A673 (cell line): ENCODE data around the gene BRS3.

Experiments
- EZH2 ChIP-seq: fragments of 200-600 bp; sonication (generic); IDR thresholded peaks from 2 replicates; pipeline ENCODE4 v1.6.1; 2017; ENCODE audit warnings: borderline replicate concordance, low read depth, mild to moderate bottlenecking, mixed read lengths, antibody characterized with exemption, low read length; ENCODE audit not compliant: poor library complexity, severe bottlenecking
- TF ChIP-seq, protein P1 (sequence below): fragments of 300-800, 200-600 bp; sonication (generic); conservative IDR thresholded peaks from 2 replicates; pipeline ENCODE4 v1.5.1; 2017; ENCODE audit warnings: low read depth, mild to moderate bottlenecking, antibody characterized with exemption, low read length, moderate library complexity, mixed read lengths

DNA sequence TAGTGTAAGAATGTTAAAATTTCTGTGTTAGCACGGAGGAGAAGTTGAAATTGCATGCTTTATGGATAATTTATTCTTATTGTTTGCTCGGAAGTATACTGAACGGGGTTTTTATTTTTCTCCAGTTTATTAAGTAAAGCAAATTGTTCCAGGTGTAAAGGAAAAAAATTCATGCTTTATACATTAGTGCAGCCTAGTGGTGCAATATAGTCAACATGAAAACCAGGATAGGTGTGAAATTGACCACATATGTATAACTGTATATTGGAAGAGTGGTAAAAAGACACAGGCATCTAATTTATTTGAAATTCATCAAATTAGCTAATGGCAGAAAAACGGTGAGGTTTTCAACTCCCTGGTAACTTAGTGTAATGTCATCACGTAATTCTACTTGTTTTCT lies 959 bp downstream of the BRS3 start:
- no peak for TF ChIP-seq EZH2
- TF ChIP-seq, protein P1, sequence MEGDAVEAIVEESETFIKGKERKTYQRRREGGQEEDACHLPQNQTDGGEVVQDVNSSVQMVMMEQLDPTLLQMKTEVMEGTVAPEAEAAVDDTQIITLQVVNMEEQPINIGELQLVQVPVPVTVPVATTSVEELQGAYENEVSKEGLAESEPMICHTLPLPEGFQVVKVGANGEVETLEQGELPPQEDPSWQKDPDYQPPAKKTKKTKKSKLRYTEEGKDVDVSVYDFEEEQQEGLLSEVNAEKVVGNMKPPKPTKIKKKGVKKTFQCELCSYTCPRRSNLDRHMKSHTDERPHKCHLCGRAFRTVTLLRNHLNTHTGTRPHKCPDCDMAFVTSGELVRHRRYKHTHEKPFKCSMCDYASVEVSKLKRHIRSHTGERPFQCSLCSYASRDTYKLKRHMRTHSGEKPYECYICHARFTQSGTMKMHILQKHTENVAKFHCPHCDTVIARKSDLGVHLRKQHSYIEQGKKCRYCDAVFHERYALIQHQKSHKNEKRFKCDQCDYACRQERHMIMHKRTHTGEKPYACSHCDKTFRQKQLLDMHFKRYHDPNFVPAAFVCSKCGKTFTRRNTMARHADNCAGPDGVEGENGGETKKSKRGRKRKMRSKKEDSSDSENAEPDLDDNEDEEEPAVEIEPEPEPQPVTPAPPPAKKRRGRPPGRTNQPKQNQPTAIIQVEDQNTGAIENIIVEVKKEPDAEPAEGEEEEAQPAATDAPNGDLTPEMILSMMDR, result no peak
